Astrocyte of the cerebellum (primary cell): ENCODE data around the gene LGALS3.

Experiments
- DNase-seq: peaks from one replicate; pipeline ENCODE4 v3.0.0-alpha.2; 2011; ENCODE audit warnings: low read depth
- H3K4me3 ChIP-seq: 2 replicates; pipeline ENCODE4 v1.5.1; 2011; ENCODE audit warnings: mild to moderate bottlenecking, low read depth, low read length, moderate library complexity
- in situ Hi-C: cut with HindIII; loops from 2 replicates; pipeline ENCODE4 v1.10.0; 2017; ENCODE audit warnings: low sequenced_read_pairs
- TF ChIP-seq, protein P1 (sequence below): IDR thresholded peaks from 2 replicates; pipeline ENCODE4 v1.5.1; 2012; ENCODE audit warnings: low read length, low read depth, moderate library complexity, mild to moderate bottlenecking; ENCODE audit errors: missing control alignments

LGALS3 gene

GRCh38 chr14:55124774-55125386, 4.2 kb upstream of the LGALS3 start:
- in situ Hi-C loops, result no loop called here
- no peak overlapping the region for H3K4me3 ChIP-seq
- no peak for DNase-seq
- TF ChIP-seq, protein P1, sequence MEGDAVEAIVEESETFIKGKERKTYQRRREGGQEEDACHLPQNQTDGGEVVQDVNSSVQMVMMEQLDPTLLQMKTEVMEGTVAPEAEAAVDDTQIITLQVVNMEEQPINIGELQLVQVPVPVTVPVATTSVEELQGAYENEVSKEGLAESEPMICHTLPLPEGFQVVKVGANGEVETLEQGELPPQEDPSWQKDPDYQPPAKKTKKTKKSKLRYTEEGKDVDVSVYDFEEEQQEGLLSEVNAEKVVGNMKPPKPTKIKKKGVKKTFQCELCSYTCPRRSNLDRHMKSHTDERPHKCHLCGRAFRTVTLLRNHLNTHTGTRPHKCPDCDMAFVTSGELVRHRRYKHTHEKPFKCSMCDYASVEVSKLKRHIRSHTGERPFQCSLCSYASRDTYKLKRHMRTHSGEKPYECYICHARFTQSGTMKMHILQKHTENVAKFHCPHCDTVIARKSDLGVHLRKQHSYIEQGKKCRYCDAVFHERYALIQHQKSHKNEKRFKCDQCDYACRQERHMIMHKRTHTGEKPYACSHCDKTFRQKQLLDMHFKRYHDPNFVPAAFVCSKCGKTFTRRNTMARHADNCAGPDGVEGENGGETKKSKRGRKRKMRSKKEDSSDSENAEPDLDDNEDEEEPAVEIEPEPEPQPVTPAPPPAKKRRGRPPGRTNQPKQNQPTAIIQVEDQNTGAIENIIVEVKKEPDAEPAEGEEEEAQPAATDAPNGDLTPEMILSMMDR, result no peak

- H3K4me3 ChIP-seq, result no peak overlapping the region
- TF ChIP-seq, protein P1, result no peak
- in situ Hi-C loops, result no loop called here
- DNase-seq, result no peak
Measured at GRCh38 chr14:55125403-55125802, 3.6 kb upstream of the LGALS3 start.

- TF ChIP-seq, protein P1, result no peak
- in situ Hi-C loops, result no loop called here
- no peak for DNase-seq
- H3K4me3 ChIP-seq, result no peak overlapping the region
Measured at GRCh38 chr14:55126034-55126433, 3.0 kb upstream of the LGALS3 start.

- DNase-seq, result no peak
- TF ChIP-seq, protein P1, result no peak
- H3K4me3 ChIP-seq, result no peak overlapping the region
- in situ Hi-C loops, result no loop called here
Measured at GRCh38 chr14:55126932-55127459, 2.1 kb upstream of the LGALS3 start.

DNA sequence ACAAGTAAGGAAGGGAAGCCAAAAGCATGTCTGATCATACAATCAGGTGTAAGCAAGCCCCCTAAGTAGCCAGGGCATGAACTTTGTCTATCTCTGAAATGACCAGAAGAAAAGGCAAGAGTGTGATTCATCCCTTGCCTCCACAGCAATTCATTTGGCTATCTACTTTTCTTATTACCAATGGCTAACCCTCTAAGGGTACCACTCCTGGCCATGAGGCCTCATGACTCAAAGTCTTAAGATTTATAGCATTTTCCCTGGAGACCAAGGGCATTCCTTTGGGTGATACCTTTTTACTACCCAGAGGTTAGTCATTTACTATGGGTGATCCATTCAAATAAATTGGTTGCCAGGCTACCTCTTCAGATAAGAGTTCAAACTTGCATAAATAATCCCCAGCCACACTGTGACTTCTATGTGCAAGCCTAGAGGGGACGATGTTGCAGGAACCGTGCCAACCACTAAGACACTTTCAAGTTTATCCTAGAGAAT, 1.5 kb upstream of the LGALS3 start:
- H3K4me3 ChIP-seq, result no peak overlapping the region
- no peak for DNase-seq
- TF ChIP-seq, protein P1, result no peak

DNA sequence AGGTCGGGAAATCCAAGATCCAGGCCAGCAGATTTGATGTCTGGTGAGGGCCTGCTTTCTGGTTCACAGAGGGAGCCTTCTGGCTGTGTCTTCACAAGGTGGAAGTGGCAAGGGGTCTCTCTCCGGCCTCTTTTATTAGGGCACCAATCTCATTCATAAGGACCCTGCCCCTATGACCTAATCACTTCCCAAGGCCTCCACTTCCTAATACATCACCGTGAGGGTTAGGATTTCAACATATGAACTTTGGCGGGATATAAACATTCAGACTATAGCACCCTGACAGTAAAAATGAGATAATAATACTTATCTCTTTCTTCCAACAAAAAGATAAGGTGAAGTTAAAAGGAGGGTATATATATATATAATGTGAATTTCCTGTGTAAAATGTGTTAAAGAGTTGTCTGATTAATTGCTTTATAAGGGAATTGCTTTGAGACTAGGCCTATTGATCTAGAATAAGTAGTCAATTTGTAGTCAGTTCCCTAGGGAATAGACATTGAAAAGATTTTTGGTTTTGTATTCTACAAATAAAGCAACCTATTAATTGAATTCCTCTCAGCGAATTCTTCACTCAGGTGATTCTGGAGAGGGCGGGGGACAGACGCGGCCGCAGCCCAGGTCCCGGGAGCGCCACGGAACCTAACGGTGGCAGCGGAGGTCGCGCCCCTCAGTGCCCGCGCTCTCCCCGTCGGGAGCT, 516 bp upstream of the LGALS3 start:
- peak overlapping the region; percentile 73 for H3K4me3 ChIP-seq
- in situ Hi-C loops, result no loop called here
- no peak for DNase-seq
- TF ChIP-seq, protein P1, result no peak

More for the DNA sequence above, 1.5 kb upstream of the LGALS3 start:
- in situ Hi-C loops, result no loop called here
